ENCODE results near the gene UAP1L1.

Gene UAP1L1

GRCh38 chr9:137115394-137116026 is 38.2 kb downstream of the UAP1L1 start:
- H3K79me2 ChIP-seq (ENCODE audit: low read length), result no peaks in the 10 kb centered on the region
- no peaks in the 10 kb centered on the region for H3F3A ChIP-seq (ENCODE audit: insufficient read depth, low read length)
- peaks cover 4% of the 10 kb centered on the region; the same call in 1 of the 2 replicates for H3K4me1 ChIP-seq (ENCODE audit: low read length)
- peak overlapping the region; percentile 95 for H3K4me2 ChIP-seq (ENCODE audit: low read depth, low read length)
- no peak overlapping the region for H3K27ac ChIP-seq (ENCODE audit: low read length)
- H3K9me2 ChIP-seq (replicated peaks; ENCODE audit: insufficient read depth, low read length), result no peaks in the 10 kb centered on the region
- no peak overlapping the region for H3K9ac ChIP-seq (ENCODE audit: low read length)
- H2AFZ ChIP-seq (ENCODE audit: low read length), result peak overlapping the region; percentile 69; the same call in 1 of the 2 replicates
- peaks cover 15% of the 10 kb centered on the region for H3K27me3 ChIP-seq (replicated peaks; ENCODE audit: insufficient read depth, low read length)
- no peak for DNase-seq
- H3K4me3 ChIP-seq (ENCODE audit: low read length), result no peak overlapping the region
- H3K9me3 ChIP-seq (replicated peaks; ENCODE audit: insufficient read depth, low read length), result no peaks in the 10 kb centered on the region
- H4K20me1 ChIP-seq (ENCODE audit: insufficient read depth, low read length), result no peaks in the 10 kb centered on the region
- TF ChIP-seq EZH2phosphoT487 (IDR thresholded peaks at IDR 0.05; ENCODE audit: low read length) (no peak), EZH2 (optimal IDR thresholded peaks at IDR 0.05; ENCODE audit: low read depth, low read length) (no peak), CTCF (IDR thresholded peaks at IDR 0.05; ENCODE audit: low read length) (no peak)
- H3K36me3 ChIP-seq (replicated peaks; ENCODE audit: insufficient read depth, low read length), result no peaks in the 10 kb centered on the region

- Histone ChIP-seq H3K36me3 (replicated peaks; ENCODE audit: insufficient read depth, low read length) (no peaks in the 10 kb centered on the region), H3K9ac (ENCODE audit: low read length) (no peak overlapping the region), H3K9me3 (replicated peaks; ENCODE audit: insufficient read depth, low read length) (no peaks in the 10 kb centered on the region), H4K20me1 (ENCODE audit: insufficient read depth, low read length) (no peaks in the 10 kb centered on the region), H3K4me2 (ENCODE audit: low read depth, low read length) (no peak overlapping the region), H2AFZ (ENCODE audit: low read length) (no peak overlapping the region), H3K27ac (ENCODE audit: low read length) (no peak overlapping the region), H3K4me3 (ENCODE audit: low read length) (no peak overlapping the region), H3K4me1 (ENCODE audit: low read length) (peaks cover 4% of the 10 kb centered on the region; the same call in 1 of the 2 replicates), H3K79me2 (ENCODE audit: low read length) (no peaks in the 10 kb centered on the region), H3K27me3 (replicated peaks; ENCODE audit: insufficient read depth, low read length) (peaks cover 15% of the 10 kb centered on the region), H3F3A (ENCODE audit: insufficient read depth, low read length) (no peaks in the 10 kb centered on the region), H3K9me2 (replicated peaks; ENCODE audit: insufficient read depth, low read length) (no peaks in the 10 kb centered on the region)
- TF ChIP-seq CTCF (IDR thresholded peaks at IDR 0.05; ENCODE audit: low read length) (no peak), EZH2 (optimal IDR thresholded peaks at IDR 0.05; ENCODE audit: low read depth, low read length) (no peak), EZH2phosphoT487 (IDR thresholded peaks at IDR 0.05; ENCODE audit: low read length) (no peak)
- no peak for DNase-seq
Measured at GRCh38 chr9:137116027-137116507, 38.8 kb downstream of the UAP1L1 start.

GRCh38 chr9:137116728-137117127 is 39.4 kb downstream of the UAP1L1 start:
- Histone ChIP-seq H3K36me3 (replicated peaks; ENCODE audit: insufficient read depth, low read length) (no peaks in the 10 kb centered on the region), H3K27me3 (replicated peaks; ENCODE audit: insufficient read depth, low read length) (peaks cover 15% of the 10 kb centered on the region), H3K4me3 (ENCODE audit: low read length) (no peak overlapping the region)

More at GRCh38 chr9:137116728-137117127, 39.4 kb downstream of the UAP1L1 start:
- Histone ChIP-seq H2AFZ (ENCODE audit: low read length) (no peak overlapping the region), H3K4me1 (ENCODE audit: low read length) (peaks cover 4% of the 10 kb centered on the region; the same call in 1 of the 2 replicates), H4K20me1 (ENCODE audit: insufficient read depth, low read length) (no peaks in the 10 kb centered on the region), H3K9ac (ENCODE audit: low read length) (no peak overlapping the region), H3K4me2 (ENCODE audit: low read depth, low read length) (no peak overlapping the region), H3F3A (ENCODE audit: insufficient read depth, low read length) (no peaks in the 10 kb centered on the region), H3K9me3 (replicated peaks; ENCODE audit: insufficient read depth, low read length) (no peaks in the 10 kb centered on the region), H3K9me2 (replicated peaks; ENCODE audit: insufficient read depth, low read length) (no peaks in the 10 kb centered on the region), H3K79me2 (ENCODE audit: low read length) (no peaks in the 10 kb centered on the region), H3K27ac (ENCODE audit: low read length) (no peak overlapping the region)
- TF ChIP-seq CTCF (IDR thresholded peaks at IDR 0.05; ENCODE audit: low read length) (no peak), EZH2 (optimal IDR thresholded peaks at IDR 0.05; ENCODE audit: low read depth, low read length) (no peak), EZH2phosphoT487 (IDR thresholded peaks at IDR 0.05; ENCODE audit: low read length) (no peak)
- no peak for DNase-seq
